Parathyroid adenoma (tissue), 2 donors: ENCODE measurements around the gene JMJD8.

Experiments used
- H2AFZ ChIP-seq: fragments of 300-600 bp; sonication (generic); one replicate; pipeline ENCODE4 v1.7.0; 2017; ENCODE audit warnings: antibody characterized with exemption, mild to moderate bottlenecking
- H3K27ac ChIP-seq: fragments of 300-600 bp; sonication (generic); one replicate; pipeline ENCODE4 v1.7.0; 2017
- H3K27me3 ChIP-seq: fragments of 300-600 bp; sonication (generic); one replicate; pipeline ENCODE4 v1.7.0; 2017; ENCODE audit warnings: low read length; ENCODE audit not compliant: control insufficient read depth, insufficient read depth
- H3K36me3 ChIP-seq: fragments of 300-600 bp; sonication (generic); one replicate; pipeline ENCODE4 v1.7.0; 2017; ENCODE audit warnings: low read length; ENCODE audit not compliant: control insufficient read depth, insufficient read depth
- H3K4me1 ChIP-seq: fragments of 300-600 bp; sonication (generic); one replicate; pipeline ENCODE4 v1.7.0; 2017; ENCODE audit warnings: control low read depth
- H3K4me2 ChIP-seq: fragments of 300-600 bp; sonication (generic); one replicate; pipeline ENCODE4 v1.7.0; 2017; ENCODE audit warnings: low read length
- H3K4me3 ChIP-seq: fragments of 300-600 bp; sonication (generic); one replicate; pipeline ENCODE4 v1.7.0; 2017; ENCODE audit warnings: low read depth, low read length
- H3K79me2 ChIP-seq: fragments of 300-600 bp; sonication (generic); one replicate; pipeline ENCODE4 v1.7.0; 2017; ENCODE audit warnings: control low read depth
- H3K9ac ChIP-seq: fragments of 300-600 bp; sonication (generic); one replicate; pipeline ENCODE4 v1.7.0; 2017; ENCODE audit warnings: mild to moderate bottlenecking
- H3K9me3 ChIP-seq: fragments of 300-600 bp; sonication (generic); one replicate; pipeline ENCODE4 v1.7.0; 2017; ENCODE audit warnings: low read length; ENCODE audit not compliant: control insufficient read depth
- TF ChIP-seq, protein P1 (sequence below): fragments of 300-600 bp; sonication (generic); IDR thresholded peaks from one replicate; pipeline ENCODE4 v1.7.0; 2017; ENCODE audit warnings: antibody characterized with exemption, mild to moderate bottlenecking
- donor health status: primary hyperparathyroidism.

The JMJD8 gene

DNA sequence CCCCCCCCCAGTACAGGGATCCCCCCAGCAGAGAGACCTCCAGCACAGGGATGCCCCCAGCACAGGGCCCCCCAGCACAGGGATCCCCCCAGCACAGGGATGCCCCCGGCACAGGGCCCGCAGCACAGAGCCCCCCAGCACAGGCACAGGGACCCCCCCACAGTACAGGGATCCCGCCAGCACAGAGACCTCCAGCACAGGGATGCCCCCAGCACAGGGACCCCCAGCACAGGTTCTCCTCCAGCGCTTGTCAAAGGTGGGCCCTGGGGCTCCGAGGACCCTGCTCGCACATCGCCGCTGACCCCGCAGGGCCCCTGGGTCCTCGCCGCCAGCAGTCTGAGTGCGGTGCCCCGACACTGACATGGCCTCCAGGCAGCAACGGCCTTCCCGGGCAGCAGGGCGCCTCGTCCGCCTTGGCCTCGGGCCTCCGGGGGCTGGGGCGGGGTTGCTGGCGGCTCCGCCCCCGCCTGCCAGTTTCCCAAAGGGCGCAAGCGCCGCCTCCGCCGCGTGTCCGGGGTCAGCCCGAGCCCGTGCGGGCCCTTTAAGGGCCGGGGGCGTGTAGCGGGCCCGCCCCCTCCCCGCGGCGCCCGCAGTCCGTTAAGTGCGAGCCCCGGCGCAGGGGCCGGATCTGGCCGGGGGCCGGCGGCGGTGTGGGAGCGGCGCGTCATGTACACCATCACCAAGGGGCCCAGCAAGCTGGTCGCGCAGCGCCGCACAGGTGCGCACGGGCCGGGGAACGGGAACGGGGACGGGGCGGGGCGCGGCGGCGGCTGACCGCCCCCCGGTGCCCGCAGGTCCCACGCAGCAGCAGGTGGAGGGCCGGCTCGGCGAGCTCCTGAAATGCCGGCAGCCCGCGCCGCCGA, 42.6 kb downstream of the JMJD8 start, which contains the start of gene MCRIP2:
Gene MCRIP2 (plus strand): TSS at position 503 of the 863 bp plus-strand sequence. CDS start 164 bp downstream, at position 667.
- Histone ChIP-seq H3K79me2 (peaks cover 32% of the 10 kb centered on the region), H3K9me3 (no peaks in the 10 kb centered on the region), H3K27me3 (peaks cover 1% of the 10 kb centered on the region), H2AFZ (peak within 1 kb of the TSS; percentile 88), H3K4me1 (peaks cover 25% of the 10 kb centered on the region), H3K4me3 (peak within 1 kb of the TSS; percentile 83), H3K36me3 (no peaks in the 10 kb centered on the region), H3K9ac (peak within 1 kb of the TSS; percentile 80), H3K4me2 (peak within 1 kb of the TSS; percentile 98), H3K27ac (peak within 1 kb of the TSS; percentile 85)
- TF ChIP-seq, protein P1, sequence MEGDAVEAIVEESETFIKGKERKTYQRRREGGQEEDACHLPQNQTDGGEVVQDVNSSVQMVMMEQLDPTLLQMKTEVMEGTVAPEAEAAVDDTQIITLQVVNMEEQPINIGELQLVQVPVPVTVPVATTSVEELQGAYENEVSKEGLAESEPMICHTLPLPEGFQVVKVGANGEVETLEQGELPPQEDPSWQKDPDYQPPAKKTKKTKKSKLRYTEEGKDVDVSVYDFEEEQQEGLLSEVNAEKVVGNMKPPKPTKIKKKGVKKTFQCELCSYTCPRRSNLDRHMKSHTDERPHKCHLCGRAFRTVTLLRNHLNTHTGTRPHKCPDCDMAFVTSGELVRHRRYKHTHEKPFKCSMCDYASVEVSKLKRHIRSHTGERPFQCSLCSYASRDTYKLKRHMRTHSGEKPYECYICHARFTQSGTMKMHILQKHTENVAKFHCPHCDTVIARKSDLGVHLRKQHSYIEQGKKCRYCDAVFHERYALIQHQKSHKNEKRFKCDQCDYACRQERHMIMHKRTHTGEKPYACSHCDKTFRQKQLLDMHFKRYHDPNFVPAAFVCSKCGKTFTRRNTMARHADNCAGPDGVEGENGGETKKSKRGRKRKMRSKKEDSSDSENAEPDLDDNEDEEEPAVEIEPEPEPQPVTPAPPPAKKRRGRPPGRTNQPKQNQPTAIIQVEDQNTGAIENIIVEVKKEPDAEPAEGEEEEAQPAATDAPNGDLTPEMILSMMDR = no peak

DNA sequence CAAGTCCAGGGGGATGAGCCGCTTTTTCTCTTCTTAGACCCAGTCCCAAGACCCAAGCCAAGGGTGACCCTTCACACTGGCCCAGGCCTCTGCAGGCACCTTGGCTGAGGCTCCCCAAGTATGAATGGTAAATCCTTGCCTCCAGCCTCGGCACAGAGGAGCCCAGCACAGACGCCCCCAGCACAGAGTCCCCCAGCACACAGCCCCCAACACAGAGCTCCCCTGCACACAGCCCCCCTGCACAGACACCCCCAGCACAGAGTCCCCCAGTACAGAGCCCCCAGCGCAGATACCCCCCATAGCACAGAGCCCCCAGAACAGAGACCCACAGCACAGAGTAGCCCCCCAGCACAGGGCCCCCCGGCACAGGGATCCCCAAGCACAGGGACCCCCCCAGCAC, 43.5 kb downstream of the JMJD8 start:
- Histone ChIP-seq H3K4me2 (peak overlapping the region; percentile 98), H3K4me3 (peak overlapping the region; percentile 83), H2AFZ (no peak overlapping the region), H3K36me3 (no peaks in the 10 kb centered on the region), H3K9ac (no peak overlapping the region), H3K27me3 (peaks cover 3% of the 10 kb centered on the region), H3K79me2 (peaks cover 25% of the 10 kb centered on the region), H3K27ac (no peak overlapping the region), H3K4me1 (peaks cover 17% of the 10 kb centered on the region), H3K9me3 (no peaks in the 10 kb centered on the region)
- TF ChIP-seq, protein P1 = no peak

DNA sequence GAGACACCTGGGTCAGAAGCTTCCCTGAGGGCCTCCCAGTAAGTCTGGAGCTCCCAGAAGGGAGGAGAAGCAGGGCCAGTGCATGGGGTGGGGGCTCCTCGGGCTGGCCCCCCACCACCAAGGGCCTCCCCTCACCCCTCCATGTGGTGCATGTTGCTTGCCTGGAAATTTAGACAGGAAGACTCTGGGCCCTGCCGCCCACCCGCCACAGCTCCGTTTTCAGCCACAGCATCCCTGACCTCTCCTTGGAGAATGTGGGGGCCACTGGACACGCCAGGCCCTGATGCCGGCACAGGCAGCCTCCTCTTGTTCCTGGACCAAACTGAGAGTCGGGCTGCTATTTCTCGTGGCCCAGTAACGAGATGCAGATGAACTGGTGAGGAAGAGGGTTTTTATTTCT, 45.3 kb downstream of the JMJD8 start:
- Histone ChIP-seq H3K4me1 (peaks cover 11% of the 10 kb centered on the region), H3K9ac (no peak overlapping the region), H3K27ac (no peak overlapping the region), H2AFZ (no peak overlapping the region), H3K36me3 (no peaks in the 10 kb centered on the region), H3K27me3 (peaks cover 3% of the 10 kb centered on the region), H3K4me3 (no peak overlapping the region), H3K4me2 (no peak overlapping the region), H3K79me2 (peaks cover 11% of the 10 kb centered on the region), H3K9me3 (no peaks in the 10 kb centered on the region)
- TF ChIP-seq, protein P1 = no peak

DNA sequence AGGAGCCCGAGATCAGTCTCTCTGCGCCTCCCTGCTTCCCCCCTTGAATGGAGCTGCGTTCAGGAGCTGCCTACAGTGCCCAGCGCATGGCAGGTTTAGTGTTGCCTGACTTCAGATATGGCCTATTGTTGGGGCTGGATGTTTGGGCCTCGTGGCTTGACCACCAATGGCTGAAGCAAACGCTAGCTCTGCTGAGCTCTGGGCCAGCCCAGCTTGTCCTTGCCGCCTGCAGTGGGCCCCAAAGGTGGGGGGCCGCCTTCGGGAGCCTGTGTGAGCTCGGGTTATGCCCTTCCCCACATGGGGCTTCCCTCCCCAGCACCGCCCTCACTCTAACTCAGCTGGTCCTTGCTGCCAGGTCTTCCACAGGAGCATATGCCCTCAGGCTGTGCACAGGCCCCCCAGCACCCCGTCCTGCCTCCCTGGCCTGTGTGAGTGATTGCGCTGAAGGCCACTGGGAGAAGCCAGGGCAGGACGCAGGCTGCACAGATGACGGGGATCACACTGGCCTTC, 46.0 kb downstream of the JMJD8 start:
- Histone ChIP-seq H3K79me2 (peaks cover 6% of the 10 kb centered on the region), H3K4me3 (no peak overlapping the region), H3K27me3 (peaks cover 3% of the 10 kb centered on the region), H2AFZ (no peak overlapping the region), H3K4me1 (peaks cover 7% of the 10 kb centered on the region), H3K27ac (peak overlapping the region; percentile 24), H3K4me2 (no peak overlapping the region), H3K9ac (no peak overlapping the region), H3K36me3 (no peaks in the 10 kb centered on the region), H3K9me3 (no peaks in the 10 kb centered on the region)
- TF ChIP-seq, protein P1 = no peak
